Measurements from ENCODE around the gene SYP.

DNA sequence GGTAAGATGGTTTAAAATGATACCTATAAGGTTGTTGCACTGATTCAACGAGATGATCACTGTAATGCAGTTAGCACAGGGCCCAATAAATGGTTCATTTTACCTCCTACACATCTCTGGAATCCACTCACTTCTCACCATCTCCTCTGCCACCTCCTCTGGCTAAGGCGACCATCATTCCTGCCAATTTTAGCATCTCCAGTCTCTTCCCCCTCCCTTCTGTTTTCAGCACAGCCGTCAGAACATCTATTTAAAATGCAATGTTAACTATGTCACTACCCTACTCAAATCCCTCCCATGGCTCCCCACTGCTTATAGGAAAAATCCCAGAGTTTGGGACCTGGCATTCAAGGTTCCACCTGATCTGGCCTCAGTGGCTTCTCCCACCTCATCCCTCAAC lies 3.5 kb upstream of the SYP start:
- TF ChIP-seq POLR2AphosphoS5 (IDR thresholded peaks at IDR 0.05; ENCODE audit: low read depth, low read length) (no peak), POLR2A (IDR thresholded peaks at IDR 0.05; ENCODE audit: low read depth, low read length) (no peak), POU2F2 (IDR thresholded peaks at IDR 0.05; ENCODE audit: low read depth, low read length) (no peak), TAF1 (IDR thresholded peaks at IDR 0.05; ENCODE audit: low read depth, low read length) (no peak), SPI1 (IDR thresholded peaks at IDR 0.05; ENCODE audit: low read depth, low read length) (no peak)
